Body of pancreas (tissue), 4 donors: ENCODE measurements around the gene SLC17A6. TPM values are rescaled to one million over a fixed set of nuclear protein-coding genes. Genes with fewer than 3 reads are reported as not detected.
A peak's percentile ranks its signal among the peaks of the same experiment; 100 is the strongest.

ENCODE experiments used
- ATAC-seq: fragments of 150-250 bp; one replicate; pipeline ENCODE4 v1.9.1; 2016
- DNase-seq, 4 donors: peaks; one replicate each; pipeline ENCODE4 v3.0.0-alpha.2; 2019
- H3K27ac ChIP-seq, 4 donors: fragments of 200-600 bp; sonication (generic); 1 replicate in 3 of 4; 2 replicates in 1 of 4; pipeline versions ENCODE4 v1.5.1 to v1.6.1; 2016 to 2019; ENCODE audit warnings: mild to moderate bottlenecking in 1 of 4, mixed read lengths in 1 of 4, moderate library complexity in 1 of 4
- H3K27me3 ChIP-seq, 2 donors: fragments of 200-600 bp; sonication (generic); one replicate each; pipeline ENCODE4 v1.6.0; 2016; ENCODE audit warnings: mild to moderate bottlenecking in 1 of 2
- H3K36me3 ChIP-seq, 2 donors: fragments of 200-600 bp; sonication (generic); replicated peaks in 1 of 2; 2 replicates each; pipeline ENCODE4 v1.5.1; 2016; ENCODE audit warnings: low read depth in 2 of 2; ENCODE audit not compliant: insufficient read depth in 1 of 2
- H3K4me1 ChIP-seq: fragments of 200-600 bp; sonication (generic); one replicate; pipeline ENCODE4 v1.6.0; 2016
- H3K4me3 ChIP-seq, 2 donors: fragments of 200-600 bp; sonication (generic); 1 replicate in 1 of 2; 2 replicates in 1 of 2; pipeline ENCODE4 v1.5.1; 2016 to 2019
- H3K9me3 ChIP-seq, 3 donors: fragments of 200-600 bp; sonication (generic); 1 replicate in 2 of 3; 2 replicates in 1 of 3; pipeline ENCODE4 v1.5.1; 2016
- CTCF ChIP-seq, 7 experiments: fragments of 450-650 bp in 4 of 7; fragments of 200-600 bp in 3 of 7; sonication (generic) in 3 of 7; IDR thresholded peaks; one replicate each; pipeline ENCODE4 v1.5.1; 2016 to 2019; ENCODE audit warnings: antibody characterized with exemption in 7 of 7
- POLR2A ChIP-seq, 3 donors: fragments of 450-650 bp; IDR thresholded peaks; one replicate each; pipeline ENCODE4 v1.6.1; 2016; ENCODE audit warnings: antibody characterized with exemption in 3 of 3, mild to moderate bottlenecking in 2 of 3
- WGBS, 2 donors: methylation state at CpG; one replicate each; pipeline ENCODE4 v1.1.5; 2017; 5-methylcytosine and 5-hydroxymethylcytosine counted together
- intact Hi-C: fragments of 100-400 bp; cut with DNase I; formaldehyde crosslinking; loops from one replicate; pipeline ENCODE4 v1.15.1; 2023
- total RNA-seq, 2 donors: library from RNA; depleted of rRNA; stranded (reverse); fragments of >200 nt; gene quantifications; one replicate each; pipeline ENCODE4 v1.1.0, GENCODE V29; 2016

SLC17A6 gene
- total RNA-seq, 2 donors from 2014 or later, result not detected

- DNase-seq, result peak in 2 of 4 donors; percentile 11 to 17
- H3K9me3 ChIP-seq, result no peaks in the 10 kb centered on the region
- H3K4me1 ChIP-seq, result peaks cover 20% of the 10 kb centered on the region
- no peak for ATAC-seq
- WGBS, 2 donors, result 4 to 6% methylated on average over 16 to 34 of the region's 34 CpGs
- no peak overlapping the region for H3K4me3 ChIP-seq
- intact Hi-C loops, result loop anchor here (10.0 kb wide), 1 partner anchor 191 kb away; no protein-coding TSS in a partner anchor
- peaks cover 0 to 33% of the 10 kb centered on the region in 2 donors for H3K27me3 ChIP-seq
- H3K36me3 ChIP-seq, result no peaks in the 10 kb centered on the region
- TF ChIP-seq CTCF (IDR thresholded peaks at IDR 0.05) (no peak), POLR2A (IDR thresholded peaks at IDR 0.05) (no peak)
- H3K27ac ChIP-seq, result no peak overlapping the region
These were observed 5.3 kb downstream of the SLC17A6 start for GRCh38 chr11:22343371-22344032.

GRCh38 chr11:22344081-22344480 is 5.9 kb downstream of the SLC17A6 start:
- H3K9me3 ChIP-seq, result no peaks in the 10 kb centered on the region
- intact Hi-C loops, result loop anchor here (10.0 kb wide), 1 partner anchor 191 kb away; no protein-coding TSS in a partner anchor
- H3K27me3 ChIP-seq, result peaks cover 0 to 31% of the 10 kb centered on the region in 2 donors
- 12 to 17% methylated on average over 3 of the region's 3 CpGs for WGBS, 2 donors
- no peak overlapping the region for H3K4me3 ChIP-seq
- no peak overlapping the region for H3K27ac ChIP-seq
- H3K4me1 ChIP-seq, result peaks cover 20% of the 10 kb centered on the region
- TF ChIP-seq POLR2A (IDR thresholded peaks at IDR 0.05) (no peak), CTCF (IDR thresholded peaks at IDR 0.05) (no peak)
- no peaks in the 10 kb centered on the region for H3K36me3 ChIP-seq
- DNase-seq, result no peak
- ATAC-seq, result no peak

- no peak for ATAC-seq
- Histone ChIP-seq H3K27me3 (peaks cover 0 to 19% of the 10 kb centered on the region in 2 donors), H3K9me3 (no peaks in the 10 kb centered on the region), H3K4me1 (peaks cover 17% of the 10 kb centered on the region), H3K27ac (no peak overlapping the region), H3K36me3 (no peaks in the 10 kb centered on the region), H3K4me3 (no peak overlapping the region)
- intact Hi-C loops, result loop anchor here (10.0 kb wide), 1 partner anchor 189 kb away; no protein-coding TSS in a partner anchor
- DNase-seq, result no peak
- TF ChIP-seq CTCF (IDR thresholded peaks at IDR 0.05) (no peak), POLR2A (IDR thresholded peaks at IDR 0.05) (no peak)
These were observed 8.1 kb downstream of the SLC17A6 start for GRCh38 chr11:22346282-22346681.

GRCh38 chr11:22347857-22348487 is 9.8 kb downstream of the SLC17A6 start:
- WGBS, 2 donors, result 83 to 90% methylated on average over 4 of the region's 4 CpGs
- peaks cover 0 to 5% of the 10 kb centered on the region in 2 donors for H3K27me3 ChIP-seq
- no peak overlapping the region for H3K27ac ChIP-seq
- intact Hi-C loops, result loop anchor here (10.0 kb wide), 1 partner anchor 187 kb away; no protein-coding TSS in a partner anchor
- H3K4me1 ChIP-seq, result peaks cover 10% of the 10 kb centered on the region
- ATAC-seq (no peak), DNase-seq (no peak)
- H3K4me3 ChIP-seq, result no peak overlapping the region
- no peaks in the 10 kb centered on the region for H3K36me3 ChIP-seq
- no peak for TF ChIP-seq POLR2A (IDR thresholded peaks at IDR 0.05)
- no peak for TF ChIP-seq CTCF (IDR thresholded peaks at IDR 0.05)
- no peaks in the 10 kb centered on the region for H3K9me3 ChIP-seq
